HAP-1 (cell line): Measurements from ENCODE around the gene ACSS1.

Source experiments
- DNase-seq, 2 experiments: peaks; one replicate each; pipeline ENCODE4 v3.0.0-alpha.2; 2016 to 2020; ENCODE audit warnings: low spot score in 2 of 2
- H3K27me3 ChIP-seq: fragments of 250-450 bp; sonication (Bioruptor Pico); 2 replicates; pipeline ENCODE4 v1.5.1; 2020; ENCODE audit warnings: low read depth, mild to moderate bottlenecking, moderate library complexity
- H3K36me3 ChIP-seq: fragments of 250-450 bp; sonication (Bioruptor Pico); replicated peaks from 2 replicates; pipeline ENCODE4 v1.5.1; 2020; ENCODE audit warnings: mild to moderate bottlenecking
- H3K4me1 ChIP-seq: fragments of 250-450 bp; sonication (Bioruptor Pico); 2 replicates; pipeline ENCODE4 v1.5.1; 2020; ENCODE audit warnings: mild to moderate bottlenecking
- H3K4me3 ChIP-seq: fragments of 250-450 bp; sonication (Bioruptor Pico); 2 replicates; pipeline ENCODE4 v1.5.1; 2020; ENCODE audit warnings: mild to moderate bottlenecking, moderate library complexity
- H3K9me3 ChIP-seq: fragments of 250-450 bp; sonication (Bioruptor Pico); 2 replicates; pipeline ENCODE4 v1.5.1; 2020; ENCODE audit warnings: mild to moderate bottlenecking, moderate library complexity
- in situ Hi-C: fragments of 300-500 bp; cut with MboI; formaldehyde crosslinking; loops from 3 replicates; pipeline ENCODE4 v1.14.3; 2020; ENCODE audit warnings: low sequenced_read_pairs, inconsistent platforms, mixed read lengths

ACSS1 gene

DNA sequence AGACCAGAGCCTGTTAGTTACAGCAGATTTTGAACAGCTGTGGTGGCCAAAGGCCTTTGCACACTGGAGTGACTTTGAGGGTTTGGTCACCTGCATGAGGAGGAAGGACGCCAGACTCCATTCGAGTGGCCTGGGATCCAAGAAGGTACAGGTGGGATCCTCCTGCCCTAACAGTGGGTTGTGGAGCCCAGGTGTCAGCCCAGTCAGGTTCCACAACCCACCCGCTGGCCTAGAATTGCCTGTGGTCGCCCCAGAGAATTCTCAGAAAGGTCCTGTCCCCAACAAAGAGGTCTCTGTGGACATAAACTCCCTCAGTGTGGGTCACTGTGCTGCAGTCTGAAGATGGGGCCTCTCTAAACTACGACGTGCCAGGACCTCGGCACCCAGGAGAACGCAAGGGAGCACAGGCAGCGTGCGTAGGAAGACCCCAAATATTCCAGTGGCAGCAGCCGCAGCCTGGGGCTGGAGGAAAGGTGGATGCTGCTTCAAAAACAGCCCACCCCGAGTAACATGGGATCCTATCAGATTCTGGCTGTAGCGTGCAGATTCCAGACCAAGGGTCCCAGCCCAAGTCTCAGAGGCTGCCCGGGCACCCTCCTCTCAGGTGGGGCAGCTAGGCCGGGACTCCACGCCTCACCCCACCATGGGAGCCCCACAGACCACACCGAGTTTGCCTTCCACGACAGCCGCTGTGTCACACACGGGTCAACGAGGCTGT lies 16.0 kb downstream of the ACSS1 start:
- no peak for DNase-seq
- Histone ChIP-seq H3K4me1 (no peaks in the 10 kb centered on the region), H3K4me3 (no peak overlapping the region), H3K27me3 (no peaks in the 10 kb centered on the region), H3K36me3 (no peaks in the 10 kb centered on the region), H3K9me3 (no peaks in the 10 kb centered on the region)
- in situ Hi-C loops: no loop called here

GRCh38 chr20:25040438-25040831 lies 17.5 kb downstream of the ACSS1 start:
- DNase-seq: no peak
- Histone ChIP-seq H3K27me3 (no peaks in the 10 kb centered on the region), H3K4me1 (no peaks in the 10 kb centered on the region), H3K4me3 (no peak overlapping the region), H3K36me3 (no peaks in the 10 kb centered on the region), H3K9me3 (no peaks in the 10 kb centered on the region)
- in situ Hi-C loops: no loop called here

DNA sequence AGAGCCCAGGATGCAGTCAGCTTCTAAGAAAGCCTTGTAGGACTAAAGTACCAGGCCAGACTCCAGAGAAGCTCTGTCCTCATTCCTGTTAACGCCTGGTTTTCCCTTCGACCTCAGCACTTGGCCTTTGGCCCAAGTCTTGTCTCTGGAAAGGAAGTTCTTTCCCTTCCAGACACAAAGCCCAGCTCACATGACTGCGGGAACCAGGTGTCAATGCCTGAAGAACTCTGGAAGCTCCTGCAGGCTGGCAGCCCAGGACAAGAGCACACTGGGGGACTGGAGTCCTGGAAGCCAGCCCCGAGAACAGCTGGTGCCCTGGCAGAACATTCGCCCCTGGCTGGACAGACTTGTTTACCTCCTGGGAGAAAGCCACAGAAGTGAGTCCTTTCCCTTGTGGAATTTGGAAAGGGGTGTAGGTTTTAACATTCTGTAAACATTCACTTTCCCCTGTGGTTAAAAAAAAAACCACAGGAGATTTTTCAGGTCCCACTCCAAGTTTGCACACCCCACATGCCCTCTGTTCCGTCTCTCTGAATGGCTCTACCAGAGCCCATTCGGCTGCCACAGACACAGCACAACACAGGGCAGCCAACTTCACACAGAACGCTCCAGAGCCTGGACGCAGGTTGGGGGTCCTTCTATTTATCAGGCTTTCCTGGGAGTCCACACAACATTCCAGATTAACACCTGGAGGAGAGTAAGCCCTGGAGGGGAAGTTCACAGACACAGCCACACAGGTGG lies 18.1 kb downstream of the ACSS1 start:
- Histone ChIP-seq H3K9me3 (no peaks in the 10 kb centered on the region), H3K36me3 (no peaks in the 10 kb centered on the region), H3K4me1 (no peaks in the 10 kb centered on the region), H3K27me3 (no peaks in the 10 kb centered on the region), H3K4me3 (no peak overlapping the region)
- in situ Hi-C loops: no loop called here
- DNase-seq: no peak

- Histone ChIP-seq H3K4me1 (no peaks in the 10 kb centered on the region), H3K4me3 (no peak overlapping the region), H3K36me3 (no peaks in the 10 kb centered on the region), H3K27me3 (no peaks in the 10 kb centered on the region), H3K9me3 (no peaks in the 10 kb centered on the region)
- in situ Hi-C loops: no loop called here
- DNase-seq: no peak
Measured at GRCh38 chr20:25038591-25039015, 19.3 kb downstream of the ACSS1 start.

GRCh38 chr20:25038103-25038410 lies 19.9 kb downstream of the ACSS1 start:
- H3K27me3 ChIP-seq: no peaks in the 10 kb centered on the region
- peaks cover 3% of the 10 kb centered on the region for H3K4me1 ChIP-seq
- DNase-seq: no peak
- H3K9me3 ChIP-seq: no peaks in the 10 kb centered on the region
- H3K4me3 ChIP-seq: no peak overlapping the region
- H3K36me3 ChIP-seq: no peaks in the 10 kb centered on the region
- in situ Hi-C loops: no loop called here

GRCh38 chr20:25037288-25038102 lies 20.4 kb downstream of the ACSS1 start:
- in situ Hi-C loops: no loop called here
- Histone ChIP-seq H3K4me3 (no peak overlapping the region), H3K27me3 (no peaks in the 10 kb centered on the region)

DNA sequence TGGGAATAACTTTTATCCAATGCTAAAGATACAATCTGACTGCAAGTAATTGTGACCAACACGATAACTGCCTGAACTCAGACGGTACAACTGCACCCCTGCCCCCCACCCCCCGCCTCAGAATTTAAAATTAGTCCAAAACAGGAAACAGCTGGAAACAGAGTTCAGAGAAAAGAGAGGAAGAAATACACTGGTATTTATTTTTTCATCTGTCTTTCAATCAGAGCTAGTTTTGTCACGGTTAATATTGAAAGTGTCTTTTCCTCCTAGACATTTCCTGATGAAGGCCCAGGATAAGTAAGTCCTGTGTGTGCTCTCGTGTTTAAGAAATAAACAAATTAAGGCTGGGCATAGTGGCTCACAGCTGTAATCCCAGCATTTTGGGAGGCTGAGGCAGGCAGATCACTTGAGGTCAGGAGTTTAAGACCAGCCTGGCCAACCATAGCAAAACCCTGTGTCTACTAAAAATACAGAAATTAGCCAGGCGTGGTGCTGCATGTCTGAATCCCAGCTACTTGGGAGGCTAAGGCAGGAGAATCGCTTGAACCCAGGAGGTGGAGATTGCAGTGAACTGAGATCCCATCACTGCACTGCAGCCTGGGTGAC lies 21.5 kb downstream of the ACSS1 start:
- no peak for DNase-seq
- Histone ChIP-seq H3K27me3 (no peaks in the 10 kb centered on the region), H3K36me3 (no peaks in the 10 kb centered on the region), H3K4me3 (no peak overlapping the region), H3K9me3 (no peaks in the 10 kb centered on the region), H3K4me1 (peaks cover 13% of the 10 kb centered on the region)
- in situ Hi-C loops: no loop called here

More at GRCh38 chr20:25037288-25038102, 20.4 kb downstream of the ACSS1 start:
- Histone ChIP-seq H3K4me1 (peaks cover 9% of the 10 kb centered on the region), H3K9me3 (no peaks in the 10 kb centered on the region), H3K36me3 (no peaks in the 10 kb centered on the region)
- no peak for DNase-seq

DNA sequence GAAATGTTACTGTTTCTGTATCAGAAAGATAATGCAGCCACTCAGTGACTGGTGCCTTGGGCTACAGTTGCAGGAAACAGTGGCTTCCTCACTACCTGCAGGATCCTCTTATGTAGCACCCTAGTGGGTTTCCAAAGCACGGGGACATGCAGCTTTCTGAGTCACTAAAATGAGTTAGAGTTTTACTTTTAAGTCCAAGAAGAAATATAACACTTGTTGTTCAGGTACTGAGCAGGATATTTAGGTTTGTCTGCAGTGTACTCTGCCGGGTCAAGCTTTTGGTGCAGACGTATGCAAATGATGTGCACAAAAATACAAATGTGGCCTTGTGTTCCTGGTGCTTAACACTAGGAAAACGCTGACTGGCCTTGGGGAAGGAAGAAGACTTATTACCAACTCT lies 22.0 kb downstream of the ACSS1 start:
- peaks cover 13% of the 10 kb centered on the region for H3K4me1 ChIP-seq
- H3K9me3 ChIP-seq: no peaks in the 10 kb centered on the region
- no peak overlapping the region for H3K4me3 ChIP-seq
- H3K36me3 ChIP-seq: no peaks in the 10 kb centered on the region
- no peaks in the 10 kb centered on the region for H3K27me3 ChIP-seq
- in situ Hi-C loops: no loop called here
- DNase-seq: no peak

- Histone ChIP-seq H3K27me3 (no peaks in the 10 kb centered on the region), H3K36me3 (no peaks in the 10 kb centered on the region), H3K4me1 (peaks cover 13% of the 10 kb centered on the region), H3K9me3 (no peaks in the 10 kb centered on the region), H3K4me3 (no peak overlapping the region)
- no peak for DNase-seq
- in situ Hi-C loops: no loop called here
Measured at GRCh38 chr20:25033924-25034300, 24.0 kb downstream of the ACSS1 start.

DNA sequence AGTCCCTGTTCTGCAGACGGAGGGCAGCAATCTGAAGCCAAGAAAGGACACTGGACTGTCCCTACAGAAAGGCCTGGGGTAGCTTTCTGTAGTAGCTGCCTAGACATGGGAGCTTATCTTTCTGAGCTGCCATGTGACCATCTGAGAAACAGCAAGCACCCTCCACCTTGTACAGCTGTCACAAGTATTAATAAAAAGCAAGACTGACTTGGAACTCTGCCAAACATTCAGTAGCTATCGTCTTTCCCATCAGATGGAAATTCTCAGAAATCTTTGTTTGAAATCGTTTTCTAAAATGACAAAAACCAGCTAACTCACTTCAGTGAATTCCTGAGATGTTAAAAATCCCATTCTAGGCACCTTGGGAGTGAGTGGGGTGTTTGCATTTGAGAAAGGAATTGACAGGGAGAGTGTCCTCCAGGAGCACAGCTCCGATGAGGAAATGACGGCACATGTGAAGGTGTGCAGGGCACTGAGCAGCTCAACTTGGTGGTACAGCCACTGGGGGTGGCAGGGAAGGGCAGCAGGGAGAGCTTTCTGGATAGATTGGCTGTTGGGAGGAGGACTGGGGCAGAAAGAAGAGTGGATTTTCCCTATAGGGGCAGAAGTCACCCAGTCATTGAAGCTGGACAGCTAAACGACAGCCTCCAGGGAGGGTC lies 24.5 kb downstream of the ACSS1 start:
- Histone ChIP-seq H3K4me1 (peaks cover 13% of the 10 kb centered on the region), H3K9me3 (no peaks in the 10 kb centered on the region), H3K36me3 (no peaks in the 10 kb centered on the region), H3K4me3 (no peak overlapping the region), H3K27me3 (no peaks in the 10 kb centered on the region)
- in situ Hi-C loops: no loop called here
- peak in 1 of 2 experiments; percentile 5 for DNase-seq

GRCh38 chr20:25032478-25033264 lies 25.3 kb downstream of the ACSS1 start:
- in situ Hi-C loops: no loop called here
- H3K36me3 ChIP-seq: no peaks in the 10 kb centered on the region
- no peaks in the 10 kb centered on the region for H3K27me3 ChIP-seq
- DNase-seq: peak; percentile 56 to 77
- H3K4me3 ChIP-seq: no peak overlapping the region
- H3K9me3 ChIP-seq: no peaks in the 10 kb centered on the region
- peaks cover 13% of the 10 kb centered on the region for H3K4me1 ChIP-seq

GRCh38 chr20:25032065-25032477 lies 25.9 kb downstream of the ACSS1 start:
- DNase-seq: no peak
- Histone ChIP-seq H3K4me1 (peaks cover 13% of the 10 kb centered on the region), H3K36me3 (no peaks in the 10 kb centered on the region), H3K4me3 (no peak overlapping the region), H3K27me3 (no peaks in the 10 kb centered on the region), H3K9me3 (no peaks in the 10 kb centered on the region)
- in situ Hi-C loops: no loop called here

DNA sequence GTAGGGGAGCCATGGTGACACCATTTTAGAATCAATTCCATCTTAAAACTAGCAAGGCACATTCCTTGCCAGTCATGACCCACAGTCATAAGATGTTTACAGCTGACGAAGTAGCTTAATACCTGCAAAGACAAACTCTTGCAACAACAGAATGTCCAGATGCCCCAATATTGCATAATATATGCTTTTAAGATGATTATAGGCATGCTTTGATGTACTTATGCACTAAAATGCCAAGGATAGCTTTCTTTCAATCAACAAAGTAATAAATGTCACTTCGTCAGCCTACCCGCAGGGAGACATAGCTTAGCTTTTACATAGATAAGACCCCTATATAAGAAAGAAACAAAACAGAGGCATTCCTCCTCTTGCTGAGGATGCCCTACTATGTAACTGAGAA lies 26.7 kb downstream of the ACSS1 start:
- Histone ChIP-seq H3K27me3 (no peaks in the 10 kb centered on the region), H3K36me3 (no peaks in the 10 kb centered on the region), H3K4me3 (no peak overlapping the region), H3K9me3 (no peaks in the 10 kb centered on the region), H3K4me1 (peaks cover 13% of the 10 kb centered on the region)
- DNase-seq: no peak
- in situ Hi-C loops: no loop called here
